ENCODE results near the gene CDKAL1.

Gene CDKAL1

DNA sequence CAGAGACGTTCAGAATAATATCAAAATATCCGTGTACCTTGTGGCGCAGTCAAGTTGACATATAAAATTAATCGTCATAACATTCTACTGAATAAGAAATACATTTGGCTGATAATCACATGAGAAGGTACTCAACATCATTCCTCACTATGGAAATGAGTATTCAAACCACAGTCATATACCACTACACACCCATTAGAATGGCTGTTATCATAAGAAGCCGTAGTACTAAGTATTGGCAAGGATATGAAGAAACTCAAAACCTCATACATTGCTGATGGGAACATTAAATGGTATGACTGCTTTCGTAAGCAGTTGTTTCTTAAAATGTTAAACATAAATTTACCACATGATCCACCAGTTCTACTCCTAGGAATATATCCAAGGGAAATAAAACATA lies 244.7 kb downstream of the CDKAL1 start:
- Histone ChIP-seq H3K27me3 (replicated peaks) (no peaks in the 10 kb centered on the region), H3K27ac (no peak overlapping the region), H3K36me3 (replicated peaks) (no peaks in the 10 kb centered on the region), H3K4me3 (ENCODE audit: low read depth, low read length) (no peak overlapping the region)
- no peak for DNase-seq
- TF ChIP-seq, protein P1, sequence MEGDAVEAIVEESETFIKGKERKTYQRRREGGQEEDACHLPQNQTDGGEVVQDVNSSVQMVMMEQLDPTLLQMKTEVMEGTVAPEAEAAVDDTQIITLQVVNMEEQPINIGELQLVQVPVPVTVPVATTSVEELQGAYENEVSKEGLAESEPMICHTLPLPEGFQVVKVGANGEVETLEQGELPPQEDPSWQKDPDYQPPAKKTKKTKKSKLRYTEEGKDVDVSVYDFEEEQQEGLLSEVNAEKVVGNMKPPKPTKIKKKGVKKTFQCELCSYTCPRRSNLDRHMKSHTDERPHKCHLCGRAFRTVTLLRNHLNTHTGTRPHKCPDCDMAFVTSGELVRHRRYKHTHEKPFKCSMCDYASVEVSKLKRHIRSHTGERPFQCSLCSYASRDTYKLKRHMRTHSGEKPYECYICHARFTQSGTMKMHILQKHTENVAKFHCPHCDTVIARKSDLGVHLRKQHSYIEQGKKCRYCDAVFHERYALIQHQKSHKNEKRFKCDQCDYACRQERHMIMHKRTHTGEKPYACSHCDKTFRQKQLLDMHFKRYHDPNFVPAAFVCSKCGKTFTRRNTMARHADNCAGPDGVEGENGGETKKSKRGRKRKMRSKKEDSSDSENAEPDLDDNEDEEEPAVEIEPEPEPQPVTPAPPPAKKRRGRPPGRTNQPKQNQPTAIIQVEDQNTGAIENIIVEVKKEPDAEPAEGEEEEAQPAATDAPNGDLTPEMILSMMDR (IDR thresholded peaks at IDR 0.05; ENCODE audit: low read depth, low read length, missing control alignments) = no peak
- in situ Hi-C loops (cut with HindIII; ENCODE audit: low pct_ligation_motif_present, low sequenced_read_pairs) = no loop called here

DNA sequence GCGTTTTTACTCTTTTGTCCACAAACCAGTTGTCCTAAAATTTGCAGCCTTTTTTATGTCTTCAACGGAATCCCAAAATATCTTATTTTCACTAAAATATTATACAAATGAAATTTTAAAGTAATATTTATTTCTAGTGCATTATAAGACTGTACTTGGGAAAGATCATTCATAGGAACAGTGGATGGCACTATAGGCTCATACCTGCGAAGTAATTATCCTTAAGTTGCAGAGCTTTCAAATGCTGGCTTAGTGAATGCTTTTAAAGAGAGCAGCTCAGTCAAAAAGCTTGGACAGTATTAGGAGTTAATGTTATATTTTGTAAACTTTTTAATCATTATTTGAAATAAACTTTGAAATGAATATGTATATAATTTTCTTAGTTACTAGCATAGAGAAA lies 254.9 kb downstream of the CDKAL1 start:
- Histone ChIP-seq H3K36me3 (replicated peaks) (no peaks in the 10 kb centered on the region), H3K4me3 (ENCODE audit: low read depth, low read length) (no peak overlapping the region), H3K27ac (no peak overlapping the region), H3K27me3 (replicated peaks) (no peaks in the 10 kb centered on the region)
- DNase-seq = no peak
- TF ChIP-seq, protein P1 (IDR thresholded peaks at IDR 0.05; ENCODE audit: low read depth, low read length, missing control alignments) = no peak
- in situ Hi-C loops (cut with HindIII; ENCODE audit: low pct_ligation_motif_present, low sequenced_read_pairs) = no loop called here

DNA sequence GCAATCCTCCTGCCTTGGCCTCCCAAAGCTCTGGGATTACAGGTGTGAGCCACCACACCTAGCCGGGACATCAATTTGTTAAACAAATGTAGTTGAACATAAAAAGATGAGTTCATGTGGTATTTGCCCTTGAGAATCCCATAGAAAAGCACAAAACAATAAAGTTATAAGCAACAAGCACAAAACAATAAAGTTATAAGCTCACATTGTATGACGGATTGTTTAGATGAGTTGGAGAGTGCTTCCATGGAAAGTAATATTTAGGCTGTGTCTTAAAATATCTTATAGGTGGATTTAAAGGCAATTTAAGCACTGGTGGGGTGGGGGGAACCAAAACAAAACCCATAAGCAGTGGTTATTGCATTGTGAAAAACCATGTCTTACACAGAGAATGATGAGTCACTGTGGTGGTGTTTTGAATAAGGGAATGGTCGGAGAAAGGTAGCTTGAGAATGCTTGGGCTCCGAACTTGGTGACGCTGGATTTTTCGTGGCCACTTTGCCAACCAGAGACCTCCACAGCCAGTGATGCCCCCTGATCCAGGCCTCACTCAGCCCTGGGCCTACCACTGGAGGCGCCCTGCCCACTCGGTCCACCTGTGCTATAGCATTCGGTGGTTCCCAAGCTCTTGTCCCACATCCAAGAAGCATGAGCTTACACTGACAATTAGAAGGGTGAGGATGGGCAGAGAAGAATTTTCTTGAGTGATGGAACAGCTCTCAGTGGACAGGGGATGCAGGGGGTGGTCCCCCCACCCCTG lies 256.0 kb downstream of the CDKAL1 start:
- Histone ChIP-seq H3K36me3 (replicated peaks) (no peaks in the 10 kb centered on the region), H3K4me3 (ENCODE audit: low read depth, low read length) (no peak overlapping the region), H3K27me3 (replicated peaks) (no peaks in the 10 kb centered on the region), H3K27ac (no peak overlapping the region)
- DNase-seq = peak; percentile 16
- in situ Hi-C loops (cut with HindIII; ENCODE audit: low pct_ligation_motif_present, low sequenced_read_pairs) = no loop called here
- TF ChIP-seq, protein P1 (IDR thresholded peaks at IDR 0.05; ENCODE audit: low read depth, low read length, missing control alignments) = no peak

DNA sequence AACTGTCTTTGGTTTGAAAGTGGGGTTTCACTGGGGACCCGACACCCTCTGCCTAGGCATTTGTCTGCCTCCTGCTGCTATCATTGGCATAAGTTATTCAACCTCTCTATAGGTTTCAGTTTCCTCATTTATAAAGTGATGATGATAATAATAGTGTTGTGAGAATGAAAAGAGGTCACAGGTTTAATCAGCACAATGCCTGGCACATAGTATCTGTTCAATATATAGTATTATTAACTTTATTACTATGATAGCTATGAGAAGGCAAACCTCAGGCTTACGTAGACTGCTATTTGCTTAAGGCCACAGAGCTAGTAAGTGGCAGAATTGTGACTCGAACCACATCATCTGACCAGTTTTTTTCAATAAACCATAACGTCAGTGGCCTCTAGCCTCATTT lies 256.8 kb downstream of the CDKAL1 start:
- no peak overlapping the region for H3K27ac ChIP-seq
- H3K4me3 ChIP-seq (ENCODE audit: low read depth, low read length) = no peak overlapping the region
- TF ChIP-seq, protein P1 (IDR thresholded peaks at IDR 0.05; ENCODE audit: low read depth, low read length, missing control alignments) = no peak
- H3K36me3 ChIP-seq (replicated peaks) = no peaks in the 10 kb centered on the region
- in situ Hi-C loops (cut with HindIII; ENCODE audit: low pct_ligation_motif_present, low sequenced_read_pairs) = no loop called here
- H3K27me3 ChIP-seq (replicated peaks) = no peaks in the 10 kb centered on the region
- DNase-seq = no peak

DNA sequence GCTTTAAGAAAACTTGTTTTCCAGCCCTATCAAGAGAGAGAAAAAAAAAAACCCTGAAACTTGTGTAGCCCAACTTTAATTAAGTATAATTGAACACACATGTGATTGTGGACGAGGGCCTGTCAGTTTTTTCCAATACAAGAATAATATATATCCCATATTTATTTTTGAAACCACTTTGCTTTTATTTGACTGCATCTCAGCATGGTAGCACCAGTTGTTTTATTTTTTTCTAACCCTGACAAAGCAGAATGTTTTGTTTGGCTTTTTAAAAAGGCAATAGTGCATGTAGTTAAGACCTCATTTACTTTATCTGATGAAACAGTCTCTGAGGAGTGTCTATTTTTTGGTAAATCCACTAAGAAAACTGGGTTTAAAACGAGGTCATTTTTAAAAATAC lies 257.7 kb downstream of the CDKAL1 start:
- Histone ChIP-seq H3K4me3 (ENCODE audit: low read depth, low read length) (no peak overlapping the region), H3K36me3 (replicated peaks) (no peaks in the 10 kb centered on the region), H3K27me3 (replicated peaks) (no peaks in the 10 kb centered on the region), H3K27ac (no peak overlapping the region)
- in situ Hi-C loops (cut with HindIII; ENCODE audit: low pct_ligation_motif_present, low sequenced_read_pairs) = no loop called here
- DNase-seq = no peak
- TF ChIP-seq, protein P1 (IDR thresholded peaks at IDR 0.05; ENCODE audit: low read depth, low read length, missing control alignments) = no peak

DNA sequence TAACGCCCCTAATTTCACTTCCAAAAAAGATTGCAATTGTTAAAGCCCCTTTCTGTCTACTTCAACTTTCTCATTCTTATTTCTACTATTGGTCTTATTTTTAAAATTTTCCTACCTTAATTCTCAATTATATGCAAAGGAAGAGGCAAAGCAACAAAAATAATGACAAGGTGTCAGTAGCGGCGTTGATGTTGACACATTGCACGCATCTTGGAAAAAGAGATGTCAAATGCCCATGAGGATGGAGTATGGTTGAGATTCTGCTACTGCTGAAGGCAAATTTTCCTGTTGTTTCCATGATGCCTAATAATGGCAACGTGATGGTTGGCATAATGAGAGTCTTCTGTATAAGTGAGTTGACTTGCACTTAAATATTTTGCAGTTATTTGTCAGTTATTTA lies 258.9 kb downstream of the CDKAL1 start:
- Histone ChIP-seq H3K4me3 (ENCODE audit: low read depth, low read length) (no peak overlapping the region), H3K27me3 (replicated peaks) (no peaks in the 10 kb centered on the region), H3K27ac (no peak overlapping the region), H3K36me3 (replicated peaks) (no peaks in the 10 kb centered on the region)
- TF ChIP-seq, protein P1 (IDR thresholded peaks at IDR 0.05; ENCODE audit: low read depth, low read length, missing control alignments) = no peak
- no peak for DNase-seq
- in situ Hi-C loops (cut with HindIII; ENCODE audit: low pct_ligation_motif_present, low sequenced_read_pairs) = no loop called here

Data from brain microvascular endothelial cell (primary cell).